GM06990 (cell line): ENCODE measurements around the gene FBXO21.
"Not testable (repeated sequence)": the region's sequence is repeated elsewhere in the genome, so short reads cannot be mapped to it uniquely, and the experiment has no call there.

Experiments used
- DNase-seq: peaks from one replicate; pipeline ENCODE4 v3.0.0-alpha.2; 2011; ENCODE audit not compliant: insufficient read length; ENCODE audit errors: extremely low read depth
- H3K27me3 ChIP-seq: replicated peaks from 2 replicates; pipeline ENCODE4 v1.6.0; 2011; ENCODE audit warnings: low read length; ENCODE audit not compliant: control insufficient read depth, insufficient read depth
- H3K36me3 ChIP-seq: 2 replicates; pipeline ENCODE4 v1.5.1; 2011; ENCODE audit warnings: low read length; ENCODE audit not compliant: control insufficient read depth, insufficient read depth
- H3K4me3 ChIP-seq: replicated peaks from 2 replicates; pipeline ENCODE4 v1.5.1; 2011; ENCODE audit warnings: low read depth, mild to moderate bottlenecking, control low read depth, low read length
- TF ChIP-seq, protein P1 (sequence below): IDR thresholded peaks from 2 replicates; pipeline ENCODE4 v1.5.1; 2011; ENCODE audit warnings: low read length, control low read depth, mild to moderate bottlenecking, inconsistent platforms; ENCODE audit not compliant: insufficient read depth, poor library complexity, severe bottlenecking

The FBXO21 gene

GRCh38 chr12:117188961-117189724 lies 1.1 kb downstream of the FBXO21 start:
- DNase-seq = no peak
- peak overlapping the region; percentile 95 for H3K4me3 ChIP-seq
- H3K36me3 ChIP-seq = no peaks in the 10 kb centered on the region; the same call in none of the 2 replicates

DNA sequence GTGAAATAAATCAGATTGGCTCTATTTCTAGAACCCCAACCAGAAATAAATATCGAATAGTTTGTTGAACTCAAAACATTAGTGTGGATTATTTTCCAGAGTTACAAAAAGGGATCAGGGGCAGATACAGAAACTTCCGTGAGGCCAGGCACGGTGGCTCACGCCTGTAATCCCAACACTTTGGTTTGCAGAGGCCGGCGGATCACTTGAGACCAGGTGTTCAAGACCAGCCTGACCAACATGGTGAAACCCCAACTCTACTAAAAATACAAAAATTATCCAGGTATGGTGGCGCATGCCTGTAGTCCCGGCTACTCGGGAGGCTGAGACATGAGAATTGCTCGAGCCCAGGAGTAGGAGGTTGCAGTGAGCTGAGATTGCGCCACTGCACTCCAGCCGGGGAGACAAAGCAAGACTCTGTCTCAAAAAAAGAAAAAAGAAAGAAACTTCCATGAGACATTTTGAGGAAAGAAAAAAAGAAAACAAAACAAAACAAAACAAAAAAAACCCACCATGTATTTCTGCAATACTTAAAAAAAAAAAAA lies 2.1 kb downstream of the FBXO21 start:
- no peaks in the 10 kb centered on the region for H3K27me3 ChIP-seq
- DNase-seq = no peak
- H3K36me3 ChIP-seq = no peaks in the 10 kb centered on the region; the same call in none of the 2 replicates
- no peak overlapping the region for H3K4me3 ChIP-seq
- TF ChIP-seq, protein P1, sequence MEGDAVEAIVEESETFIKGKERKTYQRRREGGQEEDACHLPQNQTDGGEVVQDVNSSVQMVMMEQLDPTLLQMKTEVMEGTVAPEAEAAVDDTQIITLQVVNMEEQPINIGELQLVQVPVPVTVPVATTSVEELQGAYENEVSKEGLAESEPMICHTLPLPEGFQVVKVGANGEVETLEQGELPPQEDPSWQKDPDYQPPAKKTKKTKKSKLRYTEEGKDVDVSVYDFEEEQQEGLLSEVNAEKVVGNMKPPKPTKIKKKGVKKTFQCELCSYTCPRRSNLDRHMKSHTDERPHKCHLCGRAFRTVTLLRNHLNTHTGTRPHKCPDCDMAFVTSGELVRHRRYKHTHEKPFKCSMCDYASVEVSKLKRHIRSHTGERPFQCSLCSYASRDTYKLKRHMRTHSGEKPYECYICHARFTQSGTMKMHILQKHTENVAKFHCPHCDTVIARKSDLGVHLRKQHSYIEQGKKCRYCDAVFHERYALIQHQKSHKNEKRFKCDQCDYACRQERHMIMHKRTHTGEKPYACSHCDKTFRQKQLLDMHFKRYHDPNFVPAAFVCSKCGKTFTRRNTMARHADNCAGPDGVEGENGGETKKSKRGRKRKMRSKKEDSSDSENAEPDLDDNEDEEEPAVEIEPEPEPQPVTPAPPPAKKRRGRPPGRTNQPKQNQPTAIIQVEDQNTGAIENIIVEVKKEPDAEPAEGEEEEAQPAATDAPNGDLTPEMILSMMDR = no peak

More at GRCh38 chr12:117188961-117189724, 1.1 kb downstream of the FBXO21 start:
- TF ChIP-seq, protein P1 = no peak
- H3K27me3 ChIP-seq = no peaks in the 10 kb centered on the region

- peaks cover 2% of the 10 kb centered on the region for H3K36me3 ChIP-seq
- DNase-seq = no peak
These were observed 2.8 kb downstream of the FBXO21 start for GRCh38 chr12:117187421-117187820.

DNA sequence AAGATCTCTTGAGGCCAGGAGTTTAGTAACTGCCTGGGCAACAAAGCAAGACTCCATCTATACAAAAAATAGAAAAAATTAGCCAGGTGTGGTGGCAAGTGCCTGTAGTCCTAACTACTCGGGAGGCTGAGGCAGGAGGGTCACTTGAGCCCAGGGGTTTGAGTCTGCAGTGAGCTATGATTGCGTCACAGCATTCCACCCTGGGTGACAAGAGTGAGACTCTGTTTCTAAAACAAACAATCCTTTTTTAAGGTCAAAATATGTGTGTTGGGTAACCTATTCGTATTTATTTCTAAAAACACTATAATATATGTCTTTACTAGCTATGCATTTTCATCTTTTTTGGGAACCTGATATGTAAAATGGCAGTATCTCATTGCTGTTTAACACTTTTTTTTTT lies 7.4 kb downstream of the FBXO21 start:
- DNase-seq = no peak
- no peaks in the 10 kb centered on the region for H3K27me3 ChIP-seq
- H3K36me3 ChIP-seq = peaks cover 2% of the 10 kb centered on the region
- TF ChIP-seq, protein P1 = no peak
- no peak overlapping the region for H3K4me3 ChIP-seq

More at GRCh38 chr12:117187421-117187820, 2.8 kb downstream of the FBXO21 start:
- TF ChIP-seq, protein P1 = no peak
- Histone ChIP-seq H3K27me3 (no peaks in the 10 kb centered on the region), H3K4me3 (no peak overlapping the region)

- not testable (repeated sequence) for H3K36me3 ChIP-seq, H3K4me3 ChIP-seq, H3K27me3 ChIP-seq, DNase-seq
These were observed 8.8 kb downstream of the FBXO21 start for GRCh38 chr12:117181468-117181843.

- Histone ChIP-seq H3K4me3 (no peak overlapping the region), H3K36me3 (peaks cover 4% of the 10 kb centered on the region), H3K27me3 (no peaks in the 10 kb centered on the region)
- TF ChIP-seq, protein P1 = no peak
- DNase-seq = no peak
These were observed 9.4 kb downstream of the FBXO21 start for GRCh38 chr12:117180758-117181467.
